Loucy (cell line): Measurements from ENCODE around the gene PNPLA7.

Experiments
- EZH2phosphoT487 ChIP-seq: fragments of 200-600 bp; IDR thresholded peaks from 2 replicates; pipeline ENCODE4 v1.6.1; 2018; ENCODE audit warnings: antibody characterized with exemption, mild to moderate bottlenecking, moderate library complexity, borderline replicate concordance
- TF ChIP-seq, protein P1 (sequence below): fragments of 200-600 bp; sonication (generic); conservative IDR thresholded peaks from 2 replicates; pipeline ENCODE4 v1.5.1; 2014; ENCODE audit warnings: mild to moderate bottlenecking, antibody characterized with exemption, low read length

DNA sequence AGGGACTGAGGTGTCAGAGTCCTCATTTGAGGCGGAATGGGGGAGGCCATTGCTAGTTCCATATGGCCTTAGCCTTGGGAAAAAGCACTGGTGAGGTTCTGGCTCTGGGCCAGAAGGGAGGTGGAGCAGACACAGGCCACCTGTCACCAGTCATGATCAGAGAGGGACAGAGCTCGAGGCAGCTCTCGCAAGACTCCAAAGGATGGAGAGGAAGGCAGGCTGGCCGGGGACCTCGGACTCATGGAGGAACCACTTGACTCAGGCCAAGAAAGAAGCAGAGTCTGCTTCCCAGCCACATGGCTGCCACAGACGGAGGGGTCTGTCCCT is 61.9 kb downstream of the PNPLA7 start:
- TF ChIP-seq, protein P1, sequence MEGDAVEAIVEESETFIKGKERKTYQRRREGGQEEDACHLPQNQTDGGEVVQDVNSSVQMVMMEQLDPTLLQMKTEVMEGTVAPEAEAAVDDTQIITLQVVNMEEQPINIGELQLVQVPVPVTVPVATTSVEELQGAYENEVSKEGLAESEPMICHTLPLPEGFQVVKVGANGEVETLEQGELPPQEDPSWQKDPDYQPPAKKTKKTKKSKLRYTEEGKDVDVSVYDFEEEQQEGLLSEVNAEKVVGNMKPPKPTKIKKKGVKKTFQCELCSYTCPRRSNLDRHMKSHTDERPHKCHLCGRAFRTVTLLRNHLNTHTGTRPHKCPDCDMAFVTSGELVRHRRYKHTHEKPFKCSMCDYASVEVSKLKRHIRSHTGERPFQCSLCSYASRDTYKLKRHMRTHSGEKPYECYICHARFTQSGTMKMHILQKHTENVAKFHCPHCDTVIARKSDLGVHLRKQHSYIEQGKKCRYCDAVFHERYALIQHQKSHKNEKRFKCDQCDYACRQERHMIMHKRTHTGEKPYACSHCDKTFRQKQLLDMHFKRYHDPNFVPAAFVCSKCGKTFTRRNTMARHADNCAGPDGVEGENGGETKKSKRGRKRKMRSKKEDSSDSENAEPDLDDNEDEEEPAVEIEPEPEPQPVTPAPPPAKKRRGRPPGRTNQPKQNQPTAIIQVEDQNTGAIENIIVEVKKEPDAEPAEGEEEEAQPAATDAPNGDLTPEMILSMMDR = no peak
- TF ChIP-seq EZH2phosphoT487 = no peak
